KMS-11 (cell line): ENCODE measurements around the gene TUFT1.
A peak's percentile ranks its signal among the peaks of the same experiment; 100 is the strongest.

ENCODE experiments used
- H2AFZ ChIP-seq: fragments of 200-600 bp; sonication (generic); 2 replicates; pipeline ENCODE4 v1.6.1; 2016; ENCODE audit warnings: antibody characterized with exemption, mixed run types, low read depth
- H3K27ac ChIP-seq: fragments of 200-600 bp; sonication (generic); 2 replicates; pipeline ENCODE4 v1.6.1; 2016; ENCODE audit warnings: mild to moderate bottlenecking, mixed run types
- H3K27me3 ChIP-seq: fragments of 200-600 bp; sonication (generic); 2 replicates; pipeline ENCODE4 v1.6.1; 2017; ENCODE audit warnings: mild to moderate bottlenecking, low read depth, mixed run types, moderate library complexity; ENCODE audit not compliant: insufficient read depth
- H3K36me3 ChIP-seq: fragments of 200-600 bp; sonication (generic); 2 replicates; pipeline ENCODE4 v1.6.1; 2017; ENCODE audit warnings: mild to moderate bottlenecking, mixed run types; ENCODE audit not compliant: insufficient read depth
- H3K4me1 ChIP-seq: fragments of 200-600 bp; sonication (generic); 2 replicates; pipeline ENCODE4 v1.6.1; 2016; ENCODE audit warnings: mild to moderate bottlenecking, low read depth, mixed run types; ENCODE audit not compliant: poor library complexity, severe bottlenecking
- H3K4me2 ChIP-seq: fragments of 200-600 bp; sonication (generic); 2 replicates; pipeline ENCODE4 v1.7.0; 2016; ENCODE audit warnings: mild to moderate bottlenecking, mixed run types
- H3K4me3 ChIP-seq: fragments of 200-600 bp; sonication (generic); IDR thresholded peaks from 2 replicates; pipeline ENCODE4 v1.6.1; 2017; ENCODE audit warnings: low read depth, low read length, mixed read lengths; ENCODE audit not compliant: insufficient read depth
- H3K79me2 ChIP-seq: fragments of 200-600 bp; sonication (generic); 2 replicates; pipeline ENCODE4 v1.6.1; 2016; ENCODE audit warnings: low read depth, mixed run types; ENCODE audit not compliant: insufficient read depth
- H3K9ac ChIP-seq: fragments of 200-600 bp; sonication (generic); 2 replicates; pipeline ENCODE4 v1.6.1; 2016; ENCODE audit warnings: mild to moderate bottlenecking, mixed run types
- H4K20me1 ChIP-seq: fragments of 200-600 bp; sonication (generic); 2 replicates; pipeline ENCODE4 v1.6.1; 2016; ENCODE audit warnings: mild to moderate bottlenecking, mixed run types; ENCODE audit not compliant: insufficient read depth
- TF ChIP-seq, protein P1 (sequence below): fragments of 200-600 bp; sonication (generic); conservative IDR thresholded peaks from 2 replicates; pipeline ENCODE4 v1.6.1; 2017; ENCODE audit warnings: low read depth, mild to moderate bottlenecking, antibody characterized with exemption, low read length, moderate library complexity, mixed read lengths

Gene TUFT1, protein sequence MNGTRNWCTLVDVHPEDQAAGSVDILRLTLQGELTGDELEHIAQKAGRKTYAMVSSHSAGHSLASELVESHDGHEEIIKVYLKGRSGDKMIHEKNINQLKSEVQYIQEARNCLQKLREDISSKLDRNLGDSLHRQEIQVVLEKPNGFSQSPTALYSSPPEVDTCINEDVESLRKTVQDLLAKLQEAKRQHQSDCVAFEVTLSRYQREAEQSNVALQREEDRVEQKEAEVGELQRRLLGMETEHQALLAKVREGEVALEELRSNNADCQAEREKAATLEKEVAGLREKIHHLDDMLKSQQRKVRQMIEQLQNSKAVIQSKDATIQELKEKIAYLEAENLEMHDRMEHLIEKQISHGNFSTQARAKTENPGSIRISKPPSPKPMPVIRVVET

DNA sequence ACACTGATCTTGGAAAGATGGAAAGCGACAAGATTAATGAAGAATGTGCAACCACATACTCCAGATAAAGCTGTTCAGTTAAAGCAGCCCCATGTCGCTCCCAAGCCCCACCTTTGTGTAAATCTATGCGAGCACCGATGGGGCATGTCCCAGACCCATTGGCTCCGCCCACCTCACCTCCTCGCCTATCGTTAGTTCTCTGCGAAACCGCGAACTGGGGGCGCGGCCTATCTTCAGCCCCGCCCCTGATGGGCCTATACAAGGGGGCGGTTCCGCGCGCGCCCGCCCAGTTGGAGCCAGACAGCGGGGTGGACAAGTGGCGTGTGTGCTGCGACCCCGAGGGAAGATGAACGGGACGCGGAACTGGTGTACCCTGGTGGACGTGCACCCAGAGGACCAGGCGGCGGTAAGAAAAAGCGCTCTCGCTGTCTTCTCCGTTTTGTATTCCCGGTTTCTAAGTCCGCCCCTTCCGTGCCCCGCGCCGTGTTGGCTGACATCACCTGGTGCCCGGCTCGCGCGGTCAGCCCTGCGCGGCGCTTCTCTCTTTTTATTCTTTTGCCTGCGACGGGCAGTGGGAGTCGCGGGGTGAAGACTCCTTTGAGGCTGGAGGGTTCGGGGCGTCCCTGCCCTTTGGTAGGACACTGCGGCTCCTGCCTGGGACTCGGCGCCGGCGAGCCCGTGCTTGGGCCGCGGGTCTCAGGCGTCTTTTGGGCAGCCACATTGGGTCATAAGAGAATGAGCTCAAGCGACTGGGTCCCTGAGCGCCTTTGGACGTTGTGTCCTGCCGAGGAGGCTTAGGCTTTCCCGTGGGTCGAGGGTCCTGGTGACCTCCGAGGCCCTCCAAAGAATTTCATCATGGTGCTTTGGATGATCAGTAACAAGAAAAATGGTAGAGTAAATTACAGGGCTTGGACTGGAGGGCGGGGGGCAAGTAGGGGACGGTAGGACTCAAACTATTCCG is at the start of gene TUFT1:
Gene TUFT1 (plus strand): TSS at position 289 of the 961 bp plus-strand sequence. CDS start 58 bp downstream, at position 347.
- no peaks in the 10 kb centered on the region for H3K36me3 ChIP-seq
- peak within 1 kb of the TSS; percentile 72 for H3K27ac ChIP-seq
- no peaks in the 10 kb centered on the region for H3K27me3 ChIP-seq
- no peaks in the 10 kb centered on the region for H4K20me1 ChIP-seq
- H3K4me2 ChIP-seq: peak within 1 kb of the TSS; percentile 87
- peaks cover 34% of the 10 kb centered on the region for H3K4me1 ChIP-seq
- TF ChIP-seq, protein P1, sequence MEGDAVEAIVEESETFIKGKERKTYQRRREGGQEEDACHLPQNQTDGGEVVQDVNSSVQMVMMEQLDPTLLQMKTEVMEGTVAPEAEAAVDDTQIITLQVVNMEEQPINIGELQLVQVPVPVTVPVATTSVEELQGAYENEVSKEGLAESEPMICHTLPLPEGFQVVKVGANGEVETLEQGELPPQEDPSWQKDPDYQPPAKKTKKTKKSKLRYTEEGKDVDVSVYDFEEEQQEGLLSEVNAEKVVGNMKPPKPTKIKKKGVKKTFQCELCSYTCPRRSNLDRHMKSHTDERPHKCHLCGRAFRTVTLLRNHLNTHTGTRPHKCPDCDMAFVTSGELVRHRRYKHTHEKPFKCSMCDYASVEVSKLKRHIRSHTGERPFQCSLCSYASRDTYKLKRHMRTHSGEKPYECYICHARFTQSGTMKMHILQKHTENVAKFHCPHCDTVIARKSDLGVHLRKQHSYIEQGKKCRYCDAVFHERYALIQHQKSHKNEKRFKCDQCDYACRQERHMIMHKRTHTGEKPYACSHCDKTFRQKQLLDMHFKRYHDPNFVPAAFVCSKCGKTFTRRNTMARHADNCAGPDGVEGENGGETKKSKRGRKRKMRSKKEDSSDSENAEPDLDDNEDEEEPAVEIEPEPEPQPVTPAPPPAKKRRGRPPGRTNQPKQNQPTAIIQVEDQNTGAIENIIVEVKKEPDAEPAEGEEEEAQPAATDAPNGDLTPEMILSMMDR: no peak; the same call in 1 of the 2 replicates
- H3K4me3 ChIP-seq: peak within 1 kb of the TSS; percentile 97
- peak within 1 kb of the TSS; percentile 86 for H2AFZ ChIP-seq
- H3K9ac ChIP-seq: peak within 1 kb of the TSS; percentile 62
- H3K79me2 ChIP-seq: peaks cover 18% of the 10 kb centered on the region; the same call in 1 of the 2 replicates

DNA sequence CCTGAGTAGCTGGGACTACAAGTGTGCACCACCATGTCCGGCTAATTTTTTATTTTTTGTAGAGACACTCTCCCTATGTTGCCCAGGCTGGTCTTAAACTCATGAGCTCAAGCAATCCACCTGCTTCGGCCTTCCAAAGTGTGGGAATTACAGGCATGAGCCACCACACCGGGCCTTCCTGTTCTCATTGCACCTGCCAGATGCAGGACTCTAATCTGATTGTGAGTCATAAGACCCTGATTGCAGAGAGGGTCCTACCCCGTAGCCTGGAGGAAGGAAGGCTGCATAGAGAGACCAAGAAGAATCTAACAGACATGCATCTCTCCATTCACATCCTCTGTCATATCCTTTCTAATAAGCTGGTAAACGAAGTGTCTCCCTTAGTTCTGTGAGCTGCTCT is 48.5 kb upstream of the TUFT1 start:
- no peak overlapping the region for H3K4me2 ChIP-seq
- TF ChIP-seq, protein P1: no peak
- H3K4me1 ChIP-seq: peaks cover 36% of the 10 kb centered on the region
- no peaks in the 10 kb centered on the region for H3K79me2 ChIP-seq
- H3K27me3 ChIP-seq: no peaks in the 10 kb centered on the region
- no peak overlapping the region for H3K27ac ChIP-seq
- no peaks in the 10 kb centered on the region for H4K20me1 ChIP-seq
- H3K9ac ChIP-seq: no peak overlapping the region
- H3K36me3 ChIP-seq: no peaks in the 10 kb centered on the region
- no peak overlapping the region for H3K4me3 ChIP-seq
- no peak overlapping the region for H2AFZ ChIP-seq

DNA sequence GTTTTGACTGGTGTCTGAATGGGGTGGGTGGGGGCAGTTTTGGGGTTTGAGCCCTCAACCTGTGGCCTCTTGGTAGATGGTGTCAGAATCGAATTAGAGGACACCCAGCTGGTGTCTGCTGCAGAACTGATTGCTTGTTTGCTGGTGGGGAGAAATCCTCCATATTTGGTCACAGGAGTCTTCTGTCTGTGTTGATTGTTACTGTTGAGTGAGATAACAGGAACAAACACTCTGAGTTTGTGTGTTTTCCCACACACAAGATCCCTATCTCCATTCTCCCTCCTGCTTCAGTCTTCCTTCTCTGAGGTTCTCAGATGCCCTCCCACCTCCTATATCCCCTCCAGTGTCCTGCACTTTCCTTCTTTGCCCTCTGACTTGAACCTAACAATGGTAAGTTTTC is 48.0 kb upstream of the TUFT1 start:
- Histone ChIP-seq H3K9ac (no peak overlapping the region), H2AFZ (no peak overlapping the region), H3K79me2 (no peaks in the 10 kb centered on the region), H3K4me2 (no peak overlapping the region), H3K36me3 (no peaks in the 10 kb centered on the region), H3K4me1 (peaks cover 35% of the 10 kb centered on the region), H3K27ac (no peak overlapping the region), H4K20me1 (no peaks in the 10 kb centered on the region), H3K4me3 (no peak overlapping the region), H3K27me3 (no peaks in the 10 kb centered on the region)
- TF ChIP-seq, protein P1: no peak

DNA sequence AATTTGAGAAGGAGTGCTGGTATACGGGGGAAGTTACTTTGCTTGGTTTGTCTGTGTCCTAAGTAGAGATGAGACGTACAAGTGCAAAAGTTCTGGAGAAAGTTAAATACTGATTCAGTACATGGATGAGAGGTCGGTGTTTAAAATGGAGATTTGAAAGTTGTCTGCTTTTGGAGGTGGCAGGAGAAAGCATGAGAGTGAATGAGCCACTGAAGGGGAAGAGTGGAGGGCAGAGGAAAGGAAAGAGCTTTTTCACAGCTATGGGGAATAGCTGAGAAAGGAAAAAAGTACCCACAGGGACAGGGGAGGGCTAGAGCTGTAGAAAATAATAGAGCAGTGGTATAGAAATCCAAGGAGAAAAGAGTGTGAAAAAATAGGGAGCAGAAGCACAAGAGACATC is 47.1 kb upstream of the TUFT1 start:
- H3K27me3 ChIP-seq: no peaks in the 10 kb centered on the region
- H3K9ac ChIP-seq: no peak overlapping the region
- H4K20me1 ChIP-seq: no peaks in the 10 kb centered on the region
- no peak overlapping the region for H3K4me3 ChIP-seq
- H3K79me2 ChIP-seq: no peaks in the 10 kb centered on the region
- TF ChIP-seq, protein P1: no peak
- H3K4me2 ChIP-seq: no peak overlapping the region
- no peak overlapping the region for H3K27ac ChIP-seq
- H2AFZ ChIP-seq: no peak overlapping the region
- H3K4me1 ChIP-seq: peaks cover 35% of the 10 kb centered on the region
- no peaks in the 10 kb centered on the region for H3K36me3 ChIP-seq
